ENCODE measurements around the gene MYLIP.
A peak's percentile ranks its signal among the peaks of the same experiment; 100 is the strongest.

MYLIP gene

DNA sequence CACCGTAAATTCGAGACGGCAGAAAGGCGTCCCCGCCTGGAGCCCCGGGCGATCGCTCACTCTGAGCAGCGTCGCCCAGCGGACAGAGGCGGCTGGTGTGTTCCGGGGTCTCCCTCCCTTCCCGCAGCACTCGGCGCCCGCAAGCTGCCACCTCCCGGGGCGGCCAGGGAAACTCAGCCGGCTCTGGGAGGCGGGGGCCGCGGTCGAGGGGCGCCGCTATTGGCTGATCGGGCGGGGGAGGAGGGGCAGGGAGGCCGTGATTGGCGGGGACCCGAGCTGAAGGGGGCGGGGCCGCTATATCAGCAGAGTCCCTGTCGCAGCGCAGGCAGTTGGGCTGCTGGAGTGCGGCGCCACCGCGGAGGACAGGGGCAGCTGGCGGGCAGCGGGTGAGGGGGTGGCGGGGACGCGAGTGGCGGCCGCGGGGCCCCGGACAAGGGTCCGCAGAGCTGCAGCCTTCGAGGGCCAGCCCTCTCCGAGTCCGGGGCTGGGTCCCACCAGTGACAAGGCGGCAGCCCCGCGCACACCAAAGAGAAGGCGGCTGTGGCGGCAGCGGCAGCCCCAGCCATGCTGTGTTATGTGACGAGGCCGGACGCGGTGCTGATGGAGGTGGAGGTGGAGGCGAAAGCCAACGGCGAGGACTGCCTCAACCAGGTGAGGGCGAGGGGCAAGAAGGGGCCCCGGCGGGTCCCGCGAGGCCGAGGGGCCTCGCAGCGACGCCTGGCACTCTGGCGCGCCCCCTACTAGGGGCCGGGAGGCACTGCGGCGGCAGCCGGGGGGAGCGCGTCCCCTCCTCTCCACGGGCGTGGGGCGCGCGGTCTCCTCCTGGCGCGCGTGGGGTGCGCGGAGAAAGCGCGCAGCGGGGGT is at the start of gene MYLIP:
TSS of gene MYLIP (plus strand) at position 328 of the 864 bp plus-strand sequence. CDS start at position 565, 237 bp downstream.
- Histone ChIP-seq H3K4me2 (ENCODE audit: low read depth, low read length) (peak within 1 kb of the TSS; percentile 88), H3K9me3 (replicated peaks; ENCODE audit: insufficient read depth, low read length) (no peaks in the 10 kb centered on the region), H3K9me2 (replicated peaks; ENCODE audit: insufficient read depth, low read length) (no peaks in the 10 kb centered on the region), H3K4me3 (ENCODE audit: low read length) (peak within 1 kb of the TSS; percentile 91), H3K36me3 (replicated peaks; ENCODE audit: insufficient read depth, low read length) (no peaks in the 10 kb centered on the region), H3F3A (ENCODE audit: insufficient read depth, low read length) (peaks cover 28% of the 10 kb centered on the region), H3K27me3 (replicated peaks; ENCODE audit: insufficient read depth, low read length) (no peaks in the 10 kb centered on the region), H3K4me1 (ENCODE audit: low read length) (peaks cover 50% of the 10 kb centered on the region), H3K9ac (ENCODE audit: low read length) (peak within 1 kb of the TSS; percentile 92), H4K20me1 (ENCODE audit: insufficient read depth, low read length) (peaks cover 9% of the 10 kb centered on the region), H3K27ac (ENCODE audit: low read length) (peak within 1 kb of the TSS; percentile 76; the same call in 1 of the 2 replicates), H3K79me2 (ENCODE audit: low read length) (peaks cover 48% of the 10 kb centered on the region), H2AFZ (ENCODE audit: low read length) (peak within 1 kb of the TSS; percentile 64; the same call in 1 of the 2 replicates)
- DNase-seq = peak; percentile 92
- TF ChIP-seq, protein P1, sequence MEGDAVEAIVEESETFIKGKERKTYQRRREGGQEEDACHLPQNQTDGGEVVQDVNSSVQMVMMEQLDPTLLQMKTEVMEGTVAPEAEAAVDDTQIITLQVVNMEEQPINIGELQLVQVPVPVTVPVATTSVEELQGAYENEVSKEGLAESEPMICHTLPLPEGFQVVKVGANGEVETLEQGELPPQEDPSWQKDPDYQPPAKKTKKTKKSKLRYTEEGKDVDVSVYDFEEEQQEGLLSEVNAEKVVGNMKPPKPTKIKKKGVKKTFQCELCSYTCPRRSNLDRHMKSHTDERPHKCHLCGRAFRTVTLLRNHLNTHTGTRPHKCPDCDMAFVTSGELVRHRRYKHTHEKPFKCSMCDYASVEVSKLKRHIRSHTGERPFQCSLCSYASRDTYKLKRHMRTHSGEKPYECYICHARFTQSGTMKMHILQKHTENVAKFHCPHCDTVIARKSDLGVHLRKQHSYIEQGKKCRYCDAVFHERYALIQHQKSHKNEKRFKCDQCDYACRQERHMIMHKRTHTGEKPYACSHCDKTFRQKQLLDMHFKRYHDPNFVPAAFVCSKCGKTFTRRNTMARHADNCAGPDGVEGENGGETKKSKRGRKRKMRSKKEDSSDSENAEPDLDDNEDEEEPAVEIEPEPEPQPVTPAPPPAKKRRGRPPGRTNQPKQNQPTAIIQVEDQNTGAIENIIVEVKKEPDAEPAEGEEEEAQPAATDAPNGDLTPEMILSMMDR (IDR thresholded peaks at IDR 0.05; ENCODE audit: low read length) = peak; percentile 69
- no peak for TF ChIP-seq EZH2 (optimal IDR thresholded peaks at IDR 0.05; ENCODE audit: low read depth, low read length)

DNA sequence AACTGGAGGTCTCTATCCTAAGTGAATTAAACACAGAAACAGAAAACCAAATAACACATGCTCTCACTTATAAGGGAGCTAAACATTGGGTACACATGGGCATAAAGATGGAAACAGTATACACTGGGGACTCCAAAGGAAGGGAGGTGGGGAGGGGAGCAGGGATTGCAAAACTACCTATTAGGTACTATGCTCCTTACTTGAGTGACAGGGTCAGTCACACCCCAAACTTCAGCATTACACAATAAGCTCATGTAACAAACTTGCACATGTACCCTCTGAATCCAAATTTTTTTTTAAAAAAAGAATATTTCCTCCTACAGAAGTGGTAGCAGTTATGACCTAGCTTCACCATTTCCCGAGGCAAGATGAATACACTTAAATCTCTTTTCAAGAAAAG is 49.5 kb upstream of the MYLIP start:
- H3K4me1 ChIP-seq (ENCODE audit: low read length) = peaks cover 17% of the 10 kb centered on the region

DNA sequence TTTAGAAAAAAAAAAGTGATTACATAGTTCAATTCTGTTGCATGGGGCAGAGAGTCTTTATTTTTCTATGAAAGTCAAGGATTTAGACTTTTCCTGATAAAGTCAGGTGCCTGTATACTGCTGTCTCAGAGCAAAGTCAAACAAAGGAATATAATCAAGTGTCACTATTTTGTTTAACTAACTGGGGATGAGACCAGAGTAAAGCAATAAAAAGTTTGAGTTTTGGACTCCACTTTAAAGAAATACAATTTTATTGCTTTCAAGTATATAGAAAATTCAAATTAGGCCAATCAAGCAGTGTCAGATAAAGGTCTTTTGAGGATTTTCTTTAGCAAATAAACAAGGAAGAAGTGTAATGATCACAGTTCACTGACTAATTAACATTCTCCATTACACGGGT is 48.7 kb upstream of the MYLIP start:
- Histone ChIP-seq H3K4me2 (ENCODE audit: low read depth, low read length) (no peak overlapping the region), H3F3A (ENCODE audit: insufficient read depth, low read length) (no peaks in the 10 kb centered on the region), H3K27me3 (replicated peaks; ENCODE audit: insufficient read depth, low read length) (no peaks in the 10 kb centered on the region), H3K9me2 (replicated peaks; ENCODE audit: insufficient read depth, low read length) (no peaks in the 10 kb centered on the region), H3K27ac (ENCODE audit: low read length) (no peak overlapping the region), H3K4me1 (ENCODE audit: low read length) (peaks cover 17% of the 10 kb centered on the region), H3K36me3 (replicated peaks; ENCODE audit: insufficient read depth, low read length) (no peaks in the 10 kb centered on the region), H2AFZ (ENCODE audit: low read length) (no peak overlapping the region), H3K9me3 (replicated peaks; ENCODE audit: insufficient read depth, low read length) (no peaks in the 10 kb centered on the region), H3K79me2 (ENCODE audit: low read length) (no peaks in the 10 kb centered on the region), H3K9ac (ENCODE audit: low read length) (no peak overlapping the region), H3K4me3 (ENCODE audit: low read length) (no peak overlapping the region), H4K20me1 (ENCODE audit: insufficient read depth, low read length) (no peaks in the 10 kb centered on the region)
- TF ChIP-seq EZH2phosphoT487 (IDR thresholded peaks at IDR 0.05; ENCODE audit: low read length) (no peak), EZH2 (optimal IDR thresholded peaks at IDR 0.05; ENCODE audit: low read depth, low read length) (no peak)
- TF ChIP-seq, protein P1 (IDR thresholded peaks at IDR 0.05; ENCODE audit: low read length) = no peak
- DNase-seq = no peak

More for the DNA sequence above, 49.5 kb upstream of the MYLIP start:
- no peaks in the 10 kb centered on the region for H3K36me3 ChIP-seq (replicated peaks; ENCODE audit: insufficient read depth, low read length)
- no peak overlapping the region for H3K4me2 ChIP-seq (ENCODE audit: low read depth, low read length)
- no peaks in the 10 kb centered on the region for H3K9me2 ChIP-seq (replicated peaks; ENCODE audit: insufficient read depth, low read length)
- H3K9me3 ChIP-seq (replicated peaks; ENCODE audit: insufficient read depth, low read length) = no peaks in the 10 kb centered on the region
- TF ChIP-seq EZH2phosphoT487 (IDR thresholded peaks at IDR 0.05; ENCODE audit: low read length) (no peak), EZH2 (optimal IDR thresholded peaks at IDR 0.05; ENCODE audit: low read depth, low read length) (no peak)
- TF ChIP-seq, protein P1 (IDR thresholded peaks at IDR 0.05; ENCODE audit: low read length) = no peak
- no peaks in the 10 kb centered on the region for H3K79me2 ChIP-seq (ENCODE audit: low read length)
- no peak overlapping the region for H3K4me3 ChIP-seq (ENCODE audit: low read length)
- no peaks in the 10 kb centered on the region for H3K27me3 ChIP-seq (replicated peaks; ENCODE audit: insufficient read depth, low read length)
- no peaks in the 10 kb centered on the region for H3F3A ChIP-seq (ENCODE audit: insufficient read depth, low read length)
- H3K9ac ChIP-seq (ENCODE audit: low read length) = no peak overlapping the region
- no peak overlapping the region for H3K27ac ChIP-seq (ENCODE audit: low read length)
- H4K20me1 ChIP-seq (ENCODE audit: insufficient read depth, low read length) = no peaks in the 10 kb centered on the region
- no peak overlapping the region for H2AFZ ChIP-seq (ENCODE audit: low read length)
- DNase-seq = no peak

Measured in MM.1S (cell line).